ENCODE measurements around the gene NPTX2.

NPTX2 gene

DNA sequence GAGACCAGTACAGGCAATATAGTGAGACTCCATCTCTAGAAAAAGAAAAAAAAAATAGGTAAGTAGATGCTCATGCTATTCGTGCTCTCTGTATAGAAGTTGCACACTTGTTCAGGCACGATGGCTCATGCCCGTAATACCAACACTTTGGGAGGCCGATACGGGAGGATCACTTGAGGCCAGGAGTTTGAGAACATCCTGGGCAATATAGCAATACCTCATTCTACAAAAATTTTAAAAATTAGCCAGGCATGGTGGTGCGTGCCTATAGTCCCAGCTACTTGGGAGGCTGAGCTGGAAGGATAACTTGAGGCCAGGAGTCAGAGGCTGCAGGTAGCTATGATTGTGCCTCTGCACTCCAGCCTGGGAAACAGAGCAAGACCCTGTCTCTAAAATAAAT lies 17.2 kb upstream of the NPTX2 start:
- Histone ChIP-seq H3K4me3 (ENCODE audit: low read depth, low read length) (no peak overlapping the region), H2AFZ (no peak overlapping the region), H3K36me3 (ENCODE audit: control insufficient read depth, insufficient read depth, low read length) (no peaks in the 10 kb centered on the region), H3K27ac (no peak overlapping the region), H3K79me2 (no peaks in the 10 kb centered on the region), H3K9ac (no peak overlapping the region), H3K9me3 (ENCODE audit: control insufficient read depth, low read length) (no peaks in the 10 kb centered on the region), H3K4me1 (no peaks in the 10 kb centered on the region), H3K4me2 (ENCODE audit: low read length) (no peak overlapping the region), H3K27me3 (ENCODE audit: control insufficient read depth, insufficient read depth, low read length) (no peaks in the 10 kb centered on the region)
- TF ChIP-seq, protein P1, sequence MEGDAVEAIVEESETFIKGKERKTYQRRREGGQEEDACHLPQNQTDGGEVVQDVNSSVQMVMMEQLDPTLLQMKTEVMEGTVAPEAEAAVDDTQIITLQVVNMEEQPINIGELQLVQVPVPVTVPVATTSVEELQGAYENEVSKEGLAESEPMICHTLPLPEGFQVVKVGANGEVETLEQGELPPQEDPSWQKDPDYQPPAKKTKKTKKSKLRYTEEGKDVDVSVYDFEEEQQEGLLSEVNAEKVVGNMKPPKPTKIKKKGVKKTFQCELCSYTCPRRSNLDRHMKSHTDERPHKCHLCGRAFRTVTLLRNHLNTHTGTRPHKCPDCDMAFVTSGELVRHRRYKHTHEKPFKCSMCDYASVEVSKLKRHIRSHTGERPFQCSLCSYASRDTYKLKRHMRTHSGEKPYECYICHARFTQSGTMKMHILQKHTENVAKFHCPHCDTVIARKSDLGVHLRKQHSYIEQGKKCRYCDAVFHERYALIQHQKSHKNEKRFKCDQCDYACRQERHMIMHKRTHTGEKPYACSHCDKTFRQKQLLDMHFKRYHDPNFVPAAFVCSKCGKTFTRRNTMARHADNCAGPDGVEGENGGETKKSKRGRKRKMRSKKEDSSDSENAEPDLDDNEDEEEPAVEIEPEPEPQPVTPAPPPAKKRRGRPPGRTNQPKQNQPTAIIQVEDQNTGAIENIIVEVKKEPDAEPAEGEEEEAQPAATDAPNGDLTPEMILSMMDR (IDR thresholded peaks at IDR 0.05), result no peak

- no peaks in the 10 kb centered on the region for H3K36me3 ChIP-seq (ENCODE audit: control insufficient read depth, insufficient read depth, low read length)
- no peak overlapping the region for H3K4me3 ChIP-seq (ENCODE audit: low read depth, low read length)
- H3K27me3 ChIP-seq (ENCODE audit: control insufficient read depth, insufficient read depth, low read length), result no peaks in the 10 kb centered on the region
- H2AFZ ChIP-seq, result no peak overlapping the region
- H3K27ac ChIP-seq, result no peak overlapping the region
- H3K9me3 ChIP-seq (ENCODE audit: control insufficient read depth, low read length), result no peaks in the 10 kb centered on the region
- H3K4me1 ChIP-seq, result no peaks in the 10 kb centered on the region
- H3K79me2 ChIP-seq, result no peaks in the 10 kb centered on the region
- TF ChIP-seq, protein P1 (IDR thresholded peaks at IDR 0.05), result no peak
- no peak overlapping the region for H3K4me2 ChIP-seq (ENCODE audit: low read length)
- H3K9ac ChIP-seq, result no peak overlapping the region
Observed at GRCh38 chr7:98602755-98603398, 14.2 kb upstream of the NPTX2 start.

DNA sequence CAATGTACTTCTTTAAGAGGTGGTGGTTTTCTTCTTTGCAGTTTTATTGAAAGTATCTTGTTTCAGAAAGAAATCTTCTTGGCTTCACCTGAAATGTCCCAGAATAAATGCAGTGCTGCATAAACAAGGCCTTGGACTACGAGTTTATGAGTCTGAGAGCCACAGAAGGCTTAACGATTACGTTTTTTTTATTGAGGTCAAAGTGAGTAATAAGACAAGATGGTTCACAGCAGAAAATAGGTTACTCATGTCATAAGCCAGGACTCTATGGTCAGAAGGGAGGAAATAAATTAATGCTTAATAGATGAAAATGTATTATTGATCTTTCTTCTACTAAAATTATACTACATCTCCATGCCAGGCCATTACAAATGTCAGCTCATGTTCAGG lies 13.7 kb upstream of the NPTX2 start:
- H3K36me3 ChIP-seq (ENCODE audit: control insufficient read depth, insufficient read depth, low read length), result no peaks in the 10 kb centered on the region
- H3K27me3 ChIP-seq (ENCODE audit: control insufficient read depth, insufficient read depth, low read length), result no peaks in the 10 kb centered on the region
- H3K27ac ChIP-seq, result no peak overlapping the region
- no peak overlapping the region for H3K4me3 ChIP-seq (ENCODE audit: low read depth, low read length)
- H2AFZ ChIP-seq, result no peak overlapping the region
- no peak overlapping the region for H3K9ac ChIP-seq
- TF ChIP-seq, protein P1 (IDR thresholded peaks at IDR 0.05), result no peak
- no peaks in the 10 kb centered on the region for H3K79me2 ChIP-seq
- H3K4me2 ChIP-seq (ENCODE audit: low read length), result no peak overlapping the region
- H3K9me3 ChIP-seq (ENCODE audit: control insufficient read depth, low read length), result no peaks in the 10 kb centered on the region
- H3K4me1 ChIP-seq, result no peaks in the 10 kb centered on the region

DNA sequence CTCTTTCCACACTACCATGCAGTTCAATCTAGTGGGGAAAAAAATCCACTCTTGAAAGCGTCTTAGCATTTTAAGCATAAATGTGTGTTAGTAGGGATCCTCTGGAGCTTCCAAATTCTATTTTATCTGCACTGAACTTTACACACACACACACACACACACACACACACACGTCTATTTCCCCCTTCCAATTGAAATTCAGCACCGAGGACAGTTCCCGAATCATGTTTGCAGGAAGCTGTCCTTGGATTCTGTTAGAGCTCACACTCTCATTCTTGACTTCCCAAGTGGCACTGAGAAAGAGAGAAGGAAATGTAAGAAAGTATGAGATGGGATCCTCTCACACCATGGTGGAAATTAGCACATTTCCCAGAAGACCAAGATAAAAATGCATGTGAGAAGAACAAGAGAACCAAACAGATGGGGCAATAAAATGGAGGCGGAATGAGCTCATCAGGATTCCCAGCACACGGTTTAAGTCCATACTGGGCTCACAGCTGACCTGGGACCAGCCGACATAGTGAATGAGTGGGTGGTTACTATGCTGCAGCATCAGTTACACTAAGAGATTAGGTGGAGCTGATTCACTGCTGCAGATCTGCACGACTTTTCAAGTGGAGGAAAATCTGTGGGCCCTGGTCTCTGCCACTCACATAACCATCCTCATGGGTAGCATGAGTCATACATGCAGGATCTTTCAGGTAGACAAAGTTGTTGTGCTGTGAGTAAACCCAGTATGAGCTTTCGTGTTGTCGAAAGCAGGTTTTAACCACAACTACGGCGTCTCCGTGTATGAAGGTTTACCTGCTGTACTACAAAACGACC lies 3.3 kb upstream of the NPTX2 start:
- Histone ChIP-seq H3K27ac (no peak overlapping the region), H3K79me2 (no peaks in the 10 kb centered on the region), H3K36me3 (ENCODE audit: control insufficient read depth, insufficient read depth, low read length) (no peaks in the 10 kb centered on the region), H3K4me3 (ENCODE audit: low read depth, low read length) (no peak overlapping the region), H3K4me2 (ENCODE audit: low read length) (no peak overlapping the region), H3K9ac (no peak overlapping the region), H2AFZ (no peak overlapping the region), H3K27me3 (ENCODE audit: control insufficient read depth, insufficient read depth, low read length) (peaks cover 6% of the 10 kb centered on the region), H3K4me1 (no peaks in the 10 kb centered on the region), H3K9me3 (ENCODE audit: control insufficient read depth, low read length) (no peaks in the 10 kb centered on the region)
- TF ChIP-seq, protein P1 (IDR thresholded peaks at IDR 0.05), result no peak
